ENCODE data around the gene SCN8A.
A peak's percentile ranks its signal among the peaks of the same experiment; 100 is the strongest.

DNA sequence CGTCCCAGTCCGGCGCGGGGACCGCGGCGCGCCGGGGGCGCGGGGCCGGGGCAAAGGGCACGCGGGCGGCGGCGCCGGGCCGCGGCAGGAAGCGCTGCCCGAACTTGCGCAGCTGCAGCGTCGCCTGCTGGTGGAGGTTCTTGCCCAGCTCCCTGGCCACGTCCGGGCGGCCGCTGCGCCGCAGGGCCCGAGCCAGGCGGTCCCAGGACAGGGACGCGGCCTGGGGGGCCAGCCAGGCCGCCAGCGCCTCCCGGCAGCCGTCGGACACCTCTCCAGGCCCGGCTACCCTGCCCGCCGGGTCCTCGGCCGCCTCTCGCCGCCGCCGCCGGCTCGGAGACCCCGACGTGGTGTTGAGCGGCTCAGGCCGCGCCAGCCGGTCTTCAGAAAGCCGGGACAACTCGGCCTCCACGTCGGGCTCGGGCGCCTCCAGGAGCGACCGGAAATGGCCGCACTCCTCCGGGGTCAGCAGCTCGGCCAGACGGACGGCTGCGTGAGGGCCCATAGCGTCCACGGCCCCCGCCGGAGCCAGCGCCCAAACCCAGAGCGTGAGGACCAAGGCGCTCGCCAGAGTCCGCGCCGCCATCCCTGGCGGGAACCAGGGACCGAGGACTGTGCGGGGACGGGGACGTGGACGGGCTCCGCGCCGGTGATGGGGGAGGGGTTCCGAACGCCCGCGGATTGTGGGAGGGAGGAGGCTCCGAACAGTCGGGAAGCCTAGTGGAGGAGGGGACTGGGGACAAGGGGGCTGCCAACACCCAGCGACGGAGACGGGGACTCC lies 223.5 kb downstream of the SCN8A start:
- TF ChIP-seq, protein P1, sequence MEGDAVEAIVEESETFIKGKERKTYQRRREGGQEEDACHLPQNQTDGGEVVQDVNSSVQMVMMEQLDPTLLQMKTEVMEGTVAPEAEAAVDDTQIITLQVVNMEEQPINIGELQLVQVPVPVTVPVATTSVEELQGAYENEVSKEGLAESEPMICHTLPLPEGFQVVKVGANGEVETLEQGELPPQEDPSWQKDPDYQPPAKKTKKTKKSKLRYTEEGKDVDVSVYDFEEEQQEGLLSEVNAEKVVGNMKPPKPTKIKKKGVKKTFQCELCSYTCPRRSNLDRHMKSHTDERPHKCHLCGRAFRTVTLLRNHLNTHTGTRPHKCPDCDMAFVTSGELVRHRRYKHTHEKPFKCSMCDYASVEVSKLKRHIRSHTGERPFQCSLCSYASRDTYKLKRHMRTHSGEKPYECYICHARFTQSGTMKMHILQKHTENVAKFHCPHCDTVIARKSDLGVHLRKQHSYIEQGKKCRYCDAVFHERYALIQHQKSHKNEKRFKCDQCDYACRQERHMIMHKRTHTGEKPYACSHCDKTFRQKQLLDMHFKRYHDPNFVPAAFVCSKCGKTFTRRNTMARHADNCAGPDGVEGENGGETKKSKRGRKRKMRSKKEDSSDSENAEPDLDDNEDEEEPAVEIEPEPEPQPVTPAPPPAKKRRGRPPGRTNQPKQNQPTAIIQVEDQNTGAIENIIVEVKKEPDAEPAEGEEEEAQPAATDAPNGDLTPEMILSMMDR (conservative IDR thresholded peaks at IDR 0.05; ENCODE audit: low read depth, low read length) = peak; percentile 50
- peak; percentile 43 for TF ChIP-seq EZH2 (IDR thresholded peaks at IDR 0.05; ENCODE audit: borderline replicate concordance, low read depth, low read length, poor library complexity, severe bottlenecking)

Measured in A673 (cell line).